ENCODE data around the gene P2RY11.

Gene P2RY11

GRCh38 chr19:10113964-10114650, 2.6 kb downstream of the P2RY11 start:
- DNase-seq (ENCODE audit: low spot score) = no peak

- DNase-seq (ENCODE audit: low spot score) = no peak
These were observed 3.3 kb downstream of the P2RY11 start for GRCh38 chr19:10114651-10115391.

- no peak for DNase-seq (ENCODE audit: low spot score)
These were observed 4.0 kb downstream of the P2RY11 start for GRCh38 chr19:10115392-10116084.

- no peak for DNase-seq (ENCODE audit: low spot score)
These were observed 4.8 kb downstream of the P2RY11 start for GRCh38 chr19:10116085-10116865.

- DNase-seq (ENCODE audit: low spot score) = no peak
These were observed 5.5 kb downstream of the P2RY11 start for GRCh38 chr19:10116866-10117616.

GRCh38 chr19:10118960-10119359, 7.5 kb downstream of the P2RY11 start:
- DNase-seq (ENCODE audit: low spot score) = no peak

- no peak for DNase-seq (ENCODE audit: low spot score)
These were observed 9.2 kb downstream of the P2RY11 start for GRCh38 chr19:10120538-10121189.

- DNase-seq (ENCODE audit: low spot score) = no peak
These were observed 10.6 kb downstream of the P2RY11 start for GRCh38 chr19:10122045-10122444.

GRCh38 chr19:10124429-10124828, 12.9 kb downstream of the P2RY11 start:
- no peak for DNase-seq (ENCODE audit: low spot score)

GRCh38 chr19:10126213-10126639, 14.7 kb downstream of the P2RY11 start:
- DNase-seq (ENCODE audit: low spot score) = no peak

- DNase-seq (ENCODE audit: low spot score) = no peak
These were observed 21.4 kb downstream of the P2RY11 start for GRCh38 chr19:10132905-10133304.

GRCh38 chr19:10133596-10133995, 22.1 kb downstream of the P2RY11 start:
- DNase-seq (ENCODE audit: low spot score) = no peak

- DNase-seq (ENCODE audit: low spot score) = no peak
These were observed 22.5 kb downstream of the P2RY11 start for GRCh38 chr19:10134040-10134439.

GRCh38 chr19:10135551-10136334, 24.2 kb downstream of the P2RY11 start:
- DNase-seq (ENCODE audit: low spot score) = no peak

GRCh38 chr19:10136936-10137335, 25.4 kb downstream of the P2RY11 start:
- DNase-seq (ENCODE audit: low spot score) = no peak

GRCh38 chr19:10137751-10138682, 26.5 kb downstream of the P2RY11 start:
- no peak for DNase-seq (ENCODE audit: low spot score)

GRCh38 chr19:10138879-10139795, 27.6 kb downstream of the P2RY11 start:
- DNase-seq (ENCODE audit: low spot score) = no peak

GRCh38 chr19:10139952-10140351, 28.5 kb downstream of the P2RY11 start:
- DNase-seq (ENCODE audit: low spot score) = no peak
